RWPE2 (cell line): ENCODE data around the gene OR6M1.

ENCODE experiments used
- ATAC-seq: fragments of 200-7000 bp; cut with Tn5 transposase; 3 replicates; pipeline ENCODE4 v1.9.1; 2021; ENCODE audit warnings: low read depth
- DNase-seq: peaks from one replicate; pipeline ENCODE4 v3.0.0-alpha.2; 2020; ENCODE audit warnings: low spot score
- H3K27ac ChIP-seq: fragments of 450-650 bp; 2 replicates; pipeline ENCODE4 v1.5.1; 2017; ENCODE audit warnings: mild to moderate bottlenecking; ENCODE audit not compliant: poor library complexity, severe bottlenecking
- H3K27me3 ChIP-seq: fragments of 250-450 bp; sonication (Bioruptor Pico); 2 replicates; pipeline ENCODE4 v1.5.1; 2021; ENCODE audit warnings: mild to moderate bottlenecking, moderate library complexity; ENCODE audit not compliant: insufficient read depth, poor library complexity, severe bottlenecking
- H3K36me3 ChIP-seq: fragments of 250-450 bp; sonication (Bioruptor Pico); 2 replicates; pipeline ENCODE4 v1.5.1; 2020; ENCODE audit warnings: low read depth, mild to moderate bottlenecking, moderate library complexity
- H3K4me1 ChIP-seq: fragments of 250-450 bp; sonication (Bioruptor Pico); 2 replicates; pipeline ENCODE4 v1.5.1; 2021; ENCODE audit warnings: mild to moderate bottlenecking, moderate library complexity; ENCODE audit not compliant: insufficient read depth, poor library complexity, severe bottlenecking
- H3K4me3 ChIP-seq: fragments of 250-450 bp; sonication (Bioruptor Pico); 2 replicates; pipeline ENCODE4 v1.5.1; 2021; ENCODE audit warnings: mild to moderate bottlenecking, moderate library complexity; ENCODE audit not compliant: severe bottlenecking
- H3K9me3 ChIP-seq: fragments of 250-450 bp; sonication (Bioruptor Pico); 2 replicates; pipeline ENCODE4 v1.5.1; 2021; ENCODE audit warnings: mild to moderate bottlenecking, moderate library complexity; ENCODE audit not compliant: severe bottlenecking
- TF ChIP-seq, protein P1 (sequence below): fragments of 450-650 bp; IDR thresholded peaks from one replicate; pipeline ENCODE4 v1.5.1; 2017; ENCODE audit warnings: mild to moderate bottlenecking, moderate library complexity; ENCODE audit not compliant: poor library complexity, severe bottlenecking

OR6M1 gene

DNA sequence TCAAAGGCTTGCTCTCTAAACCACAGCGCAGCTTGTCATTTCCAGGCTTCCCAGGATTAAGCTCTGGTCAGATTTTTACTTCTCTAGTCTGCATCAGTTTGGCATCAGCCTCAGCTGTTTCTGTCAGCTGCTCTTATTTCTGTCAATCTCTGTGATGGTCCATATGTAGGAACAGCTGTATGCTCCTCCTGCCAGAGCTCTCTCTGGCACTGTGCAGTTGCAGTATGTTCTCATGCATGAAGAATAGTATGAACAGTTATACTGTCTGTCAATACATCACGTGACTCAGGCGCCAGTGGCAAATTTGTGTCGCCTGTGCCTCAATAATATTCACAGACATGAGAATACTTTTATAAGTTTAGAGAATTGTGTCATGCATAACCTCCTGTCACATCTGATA, 6.7 kb downstream of the OR6M1 start:
- Histone ChIP-seq H3K4me3 (no peak overlapping the region), H3K9me3 (no peaks in the 10 kb centered on the region), H3K4me1 (no peaks in the 10 kb centered on the region), H3K27me3 (no peaks in the 10 kb centered on the region), H3K27ac (no peak overlapping the region), H3K36me3 (no peaks in the 10 kb centered on the region)
- TF ChIP-seq, protein P1, sequence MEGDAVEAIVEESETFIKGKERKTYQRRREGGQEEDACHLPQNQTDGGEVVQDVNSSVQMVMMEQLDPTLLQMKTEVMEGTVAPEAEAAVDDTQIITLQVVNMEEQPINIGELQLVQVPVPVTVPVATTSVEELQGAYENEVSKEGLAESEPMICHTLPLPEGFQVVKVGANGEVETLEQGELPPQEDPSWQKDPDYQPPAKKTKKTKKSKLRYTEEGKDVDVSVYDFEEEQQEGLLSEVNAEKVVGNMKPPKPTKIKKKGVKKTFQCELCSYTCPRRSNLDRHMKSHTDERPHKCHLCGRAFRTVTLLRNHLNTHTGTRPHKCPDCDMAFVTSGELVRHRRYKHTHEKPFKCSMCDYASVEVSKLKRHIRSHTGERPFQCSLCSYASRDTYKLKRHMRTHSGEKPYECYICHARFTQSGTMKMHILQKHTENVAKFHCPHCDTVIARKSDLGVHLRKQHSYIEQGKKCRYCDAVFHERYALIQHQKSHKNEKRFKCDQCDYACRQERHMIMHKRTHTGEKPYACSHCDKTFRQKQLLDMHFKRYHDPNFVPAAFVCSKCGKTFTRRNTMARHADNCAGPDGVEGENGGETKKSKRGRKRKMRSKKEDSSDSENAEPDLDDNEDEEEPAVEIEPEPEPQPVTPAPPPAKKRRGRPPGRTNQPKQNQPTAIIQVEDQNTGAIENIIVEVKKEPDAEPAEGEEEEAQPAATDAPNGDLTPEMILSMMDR: no peak
- DNase-seq: no peak
- no peak for ATAC-seq

DNA sequence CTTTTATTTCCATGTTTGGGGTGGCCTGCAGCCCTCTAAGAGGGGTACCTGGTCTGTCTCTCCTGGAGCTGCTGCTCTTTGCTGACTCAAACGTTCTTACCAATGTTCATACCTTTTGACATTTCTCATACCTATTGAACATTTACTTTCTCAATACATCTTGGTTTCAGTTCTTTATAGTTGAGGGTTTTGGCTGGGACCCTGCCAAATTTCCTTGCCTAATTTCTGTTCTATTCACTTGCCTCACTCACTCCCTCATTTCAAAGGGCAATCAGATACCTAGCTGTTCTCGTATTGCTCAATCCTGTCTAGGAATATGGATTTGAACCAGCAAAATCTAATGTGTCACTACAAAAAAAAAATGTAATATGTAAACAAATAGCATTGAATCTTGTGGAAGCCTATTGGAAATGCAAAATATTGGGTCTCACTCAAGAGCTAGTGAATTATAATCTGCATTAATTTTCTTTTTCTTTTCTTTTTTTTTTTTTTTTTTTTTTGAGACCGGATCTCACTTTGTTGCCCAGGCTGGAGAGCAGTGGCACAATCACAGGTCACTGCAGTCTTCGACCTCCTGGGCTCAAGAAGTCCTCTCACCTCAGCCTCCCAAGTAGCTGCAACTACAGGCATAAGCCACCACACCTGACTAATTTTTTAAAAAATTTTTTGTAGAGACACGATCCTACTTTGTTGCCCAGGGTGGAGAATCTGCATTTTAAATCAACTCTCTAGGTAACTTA, 7.5 kb downstream of the OR6M1 start:
- H3K4me3 ChIP-seq: no peak overlapping the region
- TF ChIP-seq, protein P1: no peak
- DNase-seq (no peak), ATAC-seq (0 out of 3 replicates have a peak, but pooled peaks have one; percentile 19)
- no peak overlapping the region for H3K27ac ChIP-seq
- no peaks in the 10 kb centered on the region for H3K36me3 ChIP-seq
- no peaks in the 10 kb centered on the region for H3K9me3 ChIP-seq
- H3K27me3 ChIP-seq: no peaks in the 10 kb centered on the region
- no peaks in the 10 kb centered on the region for H3K4me1 ChIP-seq

DNA sequence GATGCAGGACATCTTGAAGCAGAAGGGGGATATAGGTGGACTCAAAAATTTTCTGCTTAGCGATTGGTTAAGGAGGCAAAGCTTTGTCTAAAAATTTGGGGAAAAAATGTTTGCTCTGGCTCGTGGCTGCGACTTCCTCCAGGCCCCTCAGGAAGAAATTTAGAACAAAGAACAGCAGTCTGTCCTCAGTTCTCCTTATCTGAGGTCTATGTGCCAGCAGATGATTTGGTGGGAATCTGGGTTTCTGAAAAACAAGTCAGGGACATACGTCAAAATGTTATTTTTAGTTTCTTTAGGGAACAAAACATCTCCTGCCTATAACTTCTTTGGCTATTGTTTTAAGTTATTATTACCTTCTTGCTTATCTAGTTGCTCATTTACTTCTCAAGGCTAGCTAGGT, 8.1 kb downstream of the OR6M1 start:
- H3K27ac ChIP-seq: no peak overlapping the region
- H3K4me3 ChIP-seq: no peak overlapping the region
- no peak for DNase-seq
- H3K36me3 ChIP-seq: no peaks in the 10 kb centered on the region
- TF ChIP-seq, protein P1: no peak
- ATAC-seq: no peak
- no peaks in the 10 kb centered on the region for H3K9me3 ChIP-seq
- no peaks in the 10 kb centered on the region for H3K4me1 ChIP-seq
- no peaks in the 10 kb centered on the region for H3K27me3 ChIP-seq

DNA sequence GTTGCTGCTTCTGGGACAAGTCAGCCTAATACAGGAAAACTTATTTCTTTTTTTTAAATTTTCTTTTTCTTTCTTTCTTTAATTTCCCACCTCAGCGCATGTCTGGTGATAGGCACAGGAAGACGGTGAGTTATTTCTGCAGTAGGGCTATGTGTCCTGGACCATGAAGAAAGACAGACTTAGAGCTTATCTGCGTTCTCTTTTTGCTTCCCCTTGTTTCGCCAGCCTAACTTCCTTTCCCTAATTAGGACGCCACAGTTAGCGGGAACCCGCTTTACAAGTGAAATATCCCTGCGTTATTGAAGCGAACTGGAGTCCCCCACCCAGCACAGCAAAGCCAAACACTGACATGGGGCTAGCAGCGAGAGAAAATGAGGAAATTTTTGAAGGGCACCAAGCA, 8.6 kb downstream of the OR6M1 start:
- TF ChIP-seq, protein P1: no peak
- no peak overlapping the region for H3K4me3 ChIP-seq
- no peaks in the 10 kb centered on the region for H3K4me1 ChIP-seq
- no peak for DNase-seq
- no peaks in the 10 kb centered on the region for H3K9me3 ChIP-seq
- no peak overlapping the region for H3K27ac ChIP-seq
- H3K27me3 ChIP-seq: no peaks in the 10 kb centered on the region
- ATAC-seq: no peak
- H3K36me3 ChIP-seq: no peaks in the 10 kb centered on the region

DNA sequence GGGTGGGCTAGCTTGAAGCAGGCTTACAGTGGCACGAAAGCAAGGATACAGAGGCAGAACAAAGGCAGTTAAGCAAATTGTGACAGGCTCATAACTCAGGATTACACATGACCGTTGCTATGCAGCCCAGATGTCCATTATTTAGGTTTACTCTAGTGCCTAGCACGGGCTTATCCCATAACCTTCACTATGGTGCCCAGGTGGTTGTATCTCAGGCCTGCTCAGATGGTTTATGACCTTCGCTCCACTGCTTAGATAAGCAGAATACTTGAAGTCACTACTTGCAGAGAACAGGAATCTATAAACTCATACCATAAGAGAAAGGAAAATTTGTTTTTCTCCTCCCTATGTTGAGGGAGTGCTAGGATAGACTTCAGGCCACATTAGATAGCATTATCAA, 9.0 kb downstream of the OR6M1 start:
- ATAC-seq: no peak
- Histone ChIP-seq H3K9me3 (no peaks in the 10 kb centered on the region), H3K4me3 (no peak overlapping the region), H3K27me3 (no peaks in the 10 kb centered on the region), H3K4me1 (no peaks in the 10 kb centered on the region), H3K27ac (no peak overlapping the region), H3K36me3 (no peaks in the 10 kb centered on the region)
- no peak for DNase-seq
- TF ChIP-seq, protein P1: no peak
